Measurements from ENCODE around the gene CBLC.

CBLC gene

DNA sequence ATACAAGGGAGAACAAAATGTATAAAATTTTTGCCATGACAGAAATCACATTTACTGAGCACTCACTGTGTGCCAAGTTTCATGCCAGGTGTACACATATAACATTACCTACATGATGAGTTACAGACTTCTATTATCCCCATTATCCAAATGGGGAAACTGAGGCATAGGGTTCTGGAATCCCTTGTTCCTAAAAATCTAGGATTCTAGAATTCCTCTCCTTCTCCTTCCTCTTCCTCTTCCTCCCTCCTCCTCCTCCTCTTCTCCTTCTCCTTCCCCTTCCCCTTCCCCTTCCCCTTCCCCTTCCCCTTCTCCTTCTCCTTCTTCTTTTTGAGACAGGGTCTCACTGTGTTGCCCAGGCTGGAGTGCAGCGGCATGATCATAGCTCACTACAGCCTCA, 43.3 kb upstream of the CBLC start:
- no peak for TF ChIP-seq ZC3H10 (CRISPR knock-in tag; IDR thresholded peaks at IDR 0.05)
- TF ChIP-seq BACH2 (CRISPR knock-in tag; IDR thresholded peaks at IDR 0.05; ENCODE audit: borderline replicate concordance), result no peak
- no peak for TF ChIP-seq RARB (CRISPR knock-in tag; IDR thresholded peaks at IDR 0.05)
- no peak for TF ChIP-seq ZNF565 (CRISPR knock-in tag; conservative IDR thresholded peaks at IDR 0.05; ENCODE audit: low read depth)
- TF ChIP-seq, protein P1, sequence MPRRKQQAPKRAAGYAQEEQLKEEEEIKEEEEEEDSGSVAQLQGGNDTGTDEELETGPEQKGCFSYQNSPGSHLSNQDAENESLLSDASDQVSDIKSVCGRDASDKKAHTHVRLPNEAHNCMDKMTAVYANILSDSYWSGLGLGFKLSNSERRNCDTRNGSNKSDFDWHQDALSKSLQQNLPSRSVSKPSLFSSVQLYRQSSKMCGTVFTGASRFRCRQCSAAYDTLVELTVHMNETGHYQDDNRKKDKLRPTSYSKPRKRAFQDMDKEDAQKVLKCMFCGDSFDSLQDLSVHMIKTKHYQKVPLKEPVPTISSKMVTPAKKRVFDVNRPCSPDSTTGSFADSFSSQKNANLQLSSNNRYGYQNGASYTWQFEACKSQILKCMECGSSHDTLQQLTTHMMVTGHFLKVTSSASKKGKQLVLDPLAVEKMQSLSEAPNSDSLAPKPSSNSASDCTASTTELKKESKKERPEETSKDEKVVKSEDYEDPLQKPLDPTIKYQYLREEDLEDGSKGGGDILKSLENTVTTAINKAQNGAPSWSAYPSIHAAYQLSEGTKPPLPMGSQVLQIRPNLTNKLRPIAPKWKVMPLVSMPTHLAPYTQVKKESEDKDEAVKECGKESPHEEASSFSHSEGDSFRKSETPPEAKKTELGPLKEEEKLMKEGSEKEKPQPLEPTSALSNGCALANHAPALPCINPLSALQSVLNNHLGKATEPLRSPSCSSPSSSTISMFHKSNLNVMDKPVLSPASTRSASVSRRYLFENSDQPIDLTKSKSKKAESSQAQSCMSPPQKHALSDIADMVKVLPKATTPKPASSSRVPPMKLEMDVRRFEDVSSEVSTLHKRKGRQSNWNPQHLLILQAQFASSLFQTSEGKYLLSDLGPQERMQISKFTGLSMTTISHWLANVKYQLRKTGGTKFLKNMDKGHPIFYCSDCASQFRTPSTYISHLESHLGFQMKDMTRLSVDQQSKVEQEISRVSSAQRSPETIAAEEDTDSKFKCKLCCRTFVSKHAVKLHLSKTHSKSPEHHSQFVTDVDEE (CRISPR knock-in tag; IDR thresholded peaks at IDR 0.05), result no peak
- TF ChIP-seq, protein P2, sequence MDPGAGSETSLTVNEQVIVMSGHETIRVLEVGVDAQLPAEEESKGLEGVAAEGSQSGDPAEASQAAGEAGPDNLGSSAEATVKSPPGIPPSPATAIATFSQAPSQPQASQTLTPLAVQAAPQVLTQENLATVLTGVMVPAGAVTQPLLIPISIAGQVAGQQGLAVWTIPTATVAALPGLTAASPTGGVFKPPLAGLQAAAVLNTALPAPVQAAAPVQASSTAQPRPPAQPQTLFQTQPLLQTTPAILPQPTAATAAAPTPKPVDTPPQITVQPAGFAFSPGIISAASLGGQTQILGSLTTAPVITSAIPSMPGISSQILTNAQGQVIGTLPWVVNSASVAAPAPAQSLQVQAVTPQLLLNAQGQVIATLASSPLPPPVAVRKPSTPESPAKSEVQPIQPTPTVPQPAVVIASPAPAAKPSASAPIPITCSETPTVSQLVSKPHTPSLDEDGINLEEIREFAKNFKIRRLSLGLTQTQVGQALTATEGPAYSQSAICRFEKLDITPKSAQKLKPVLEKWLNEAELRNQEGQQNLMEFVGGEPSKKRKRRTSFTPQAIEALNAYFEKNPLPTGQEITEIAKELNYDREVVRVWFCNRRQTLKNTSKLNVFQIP (CRISPR knock-in tag; IDR thresholded peaks at IDR 0.05; ENCODE audit: borderline replicate concordance, low read depth), result no peak
- no peak for TF ChIP-seq ESRRG (CRISPR knock-in tag; IDR thresholded peaks at IDR 0.05)
- no peak for ATAC-seq

DNA sequence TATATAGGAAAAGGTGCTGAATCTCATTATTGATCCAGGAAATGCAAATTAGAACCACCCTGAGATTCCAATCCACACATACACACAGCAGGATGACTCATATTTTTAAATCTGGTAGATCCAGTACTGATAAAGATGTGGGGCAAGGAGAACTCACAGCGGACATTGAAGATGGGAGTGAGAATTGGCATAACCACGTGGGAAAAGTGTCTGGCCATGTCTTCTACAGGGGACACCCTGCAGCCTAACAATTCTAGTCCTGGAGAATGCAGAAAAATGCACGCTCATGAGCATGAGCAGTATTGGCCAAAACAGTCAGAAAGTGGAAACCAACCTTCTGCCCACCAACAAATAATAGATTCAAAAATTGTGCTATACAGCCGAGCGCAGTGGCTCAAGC, 42.7 kb upstream of the CBLC start:
- ATAC-seq, result peak; percentile 64
- TF ChIP-seq ZNF8 (CRISPR knock-in tag; IDR thresholded peaks at IDR 0.05) (no peak), ESRRG (CRISPR knock-in tag; IDR thresholded peaks at IDR 0.05) (no peak), ARNTL (CRISPR knock-in tag; IDR thresholded peaks at IDR 0.05; ENCODE audit: borderline replicate concordance, low read depth) (no peak), ZNF565 (CRISPR knock-in tag; conservative IDR thresholded peaks at IDR 0.05; ENCODE audit: low read depth) (no peak), TCF4 (CRISPR knock-in tag; IDR thresholded peaks at IDR 0.05; ENCODE audit: borderline replicate concordance) (no peak), RARB (CRISPR knock-in tag; IDR thresholded peaks at IDR 0.05) (no peak), TOX (CRISPR knock-in tag; IDR thresholded peaks at IDR 0.05; ENCODE audit: borderline replicate concordance) (no peak), BACH2 (CRISPR knock-in tag; IDR thresholded peaks at IDR 0.05; ENCODE audit: borderline replicate concordance) (no peak), ZNF70 (CRISPR knock-in tag; IDR thresholded peaks at IDR 0.05) (no peak), PPARA (CRISPR knock-in tag; IDR thresholded peaks at IDR 0.05; ENCODE audit: borderline replicate concordance) (no peak), ZFP30 (CRISPR knock-in tag; IDR thresholded peaks at IDR 0.05) (no peak), GLIS3 (CRISPR knock-in tag; IDR thresholded peaks at IDR 0.05) (no peak)
- TF ChIP-seq, protein P3, sequence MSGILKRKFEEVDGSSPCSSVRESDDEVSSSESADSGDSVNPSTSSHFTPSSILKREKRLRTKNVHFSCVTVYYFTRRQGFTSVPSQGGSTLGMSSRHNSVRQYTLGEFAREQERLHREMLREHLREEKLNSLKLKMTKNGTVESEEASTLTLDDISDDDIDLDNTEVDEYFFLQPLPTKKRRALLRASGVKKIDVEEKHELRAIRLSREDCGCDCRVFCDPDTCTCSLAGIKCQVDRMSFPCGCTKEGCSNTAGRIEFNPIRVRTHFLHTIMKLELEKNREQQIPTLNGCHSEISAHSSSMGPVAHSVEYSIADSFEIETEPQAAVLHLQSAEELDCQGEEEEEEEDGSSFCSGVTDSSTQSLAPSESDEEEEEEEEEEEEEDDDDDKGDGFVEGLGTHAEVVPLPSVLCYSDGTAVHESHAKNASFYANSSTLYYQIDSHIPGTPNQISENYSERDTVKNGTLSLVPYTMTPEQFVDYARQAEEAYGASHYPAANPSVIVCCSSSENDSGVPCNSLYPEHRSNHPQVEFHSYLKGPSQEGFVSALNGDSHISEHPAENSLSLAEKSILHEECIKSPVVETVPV (CRISPR knock-in tag; IDR thresholded peaks at IDR 0.05), result no peak
- TF ChIP-seq, protein P2 (CRISPR knock-in tag; IDR thresholded peaks at IDR 0.05; ENCODE audit: borderline replicate concordance, low read depth), result no peak
- TF ChIP-seq, protein P4, sequence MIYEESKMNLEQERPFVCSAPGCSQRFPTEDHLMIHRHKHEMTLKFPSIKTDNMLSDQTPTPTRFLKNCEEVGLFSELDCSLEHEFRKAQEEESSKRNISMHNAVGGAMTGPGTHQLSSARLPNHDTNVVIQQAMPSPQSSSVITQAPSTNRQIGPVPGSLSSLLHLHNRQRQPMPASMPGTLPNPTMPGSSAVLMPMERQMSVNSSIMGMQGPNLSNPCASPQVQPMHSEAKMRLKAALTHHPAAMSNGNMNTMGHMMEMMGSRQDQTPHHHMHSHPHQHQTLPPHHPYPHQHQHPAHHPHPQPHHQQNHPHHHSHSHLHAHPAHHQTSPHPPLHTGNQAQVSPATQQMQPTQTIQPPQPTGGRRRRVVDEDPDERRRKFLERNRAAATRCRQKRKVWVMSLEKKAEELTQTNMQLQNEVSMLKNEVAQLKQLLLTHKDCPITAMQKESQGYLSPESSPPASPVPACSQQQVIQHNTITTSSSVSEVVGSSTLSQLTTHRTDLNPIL (CRISPR knock-in tag; IDR thresholded peaks at IDR 0.05; ENCODE audit: low read depth), result no peak
- TF ChIP-seq, protein P5, sequence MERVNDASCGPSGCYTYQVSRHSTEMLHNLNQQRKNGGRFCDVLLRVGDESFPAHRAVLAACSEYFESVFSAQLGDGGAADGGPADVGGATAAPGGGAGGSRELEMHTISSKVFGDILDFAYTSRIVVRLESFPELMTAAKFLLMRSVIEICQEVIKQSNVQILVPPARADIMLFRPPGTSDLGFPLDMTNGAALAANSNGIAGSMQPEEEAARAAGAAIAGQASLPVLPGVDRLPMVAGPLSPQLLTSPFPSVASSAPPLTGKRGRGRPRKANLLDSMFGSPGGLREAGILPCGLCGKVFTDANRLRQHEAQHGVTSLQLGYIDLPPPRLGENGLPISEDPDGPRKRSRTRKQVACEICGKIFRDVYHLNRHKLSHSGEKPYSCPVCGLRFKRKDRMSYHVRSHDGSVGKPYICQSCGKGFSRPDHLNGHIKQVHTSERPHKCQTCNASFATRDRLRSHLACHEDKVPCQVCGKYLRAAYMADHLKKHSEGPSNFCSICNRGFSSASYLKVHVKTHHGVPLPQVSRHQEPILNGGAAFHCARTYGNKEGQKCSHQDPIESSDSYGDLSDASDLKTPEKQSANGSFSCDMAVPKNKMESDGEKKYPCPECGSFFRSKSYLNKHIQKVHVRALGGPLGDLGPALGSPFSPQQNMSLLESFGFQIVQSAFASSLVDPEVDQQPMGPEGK (CRISPR knock-in tag; IDR thresholded peaks at IDR 0.05; ENCODE audit: borderline replicate concordance), result no peak
